ENCODE measurements around the gene NFIA.

Gene NFIA

GRCh38 chr1:61301824-61302657 is 219.7 kb downstream of the NFIA start:
- TF ChIP-seq USF1 (IDR thresholded peaks at IDR 0.05) (no peak), RAD21 (IDR thresholded peaks at IDR 0.05; ENCODE audit: low read depth) (no peak), TEAD4 (IDR thresholded peaks at IDR 0.05) (no peak), NFIC (IDR thresholded peaks at IDR 0.05) (no peak)

DNA sequence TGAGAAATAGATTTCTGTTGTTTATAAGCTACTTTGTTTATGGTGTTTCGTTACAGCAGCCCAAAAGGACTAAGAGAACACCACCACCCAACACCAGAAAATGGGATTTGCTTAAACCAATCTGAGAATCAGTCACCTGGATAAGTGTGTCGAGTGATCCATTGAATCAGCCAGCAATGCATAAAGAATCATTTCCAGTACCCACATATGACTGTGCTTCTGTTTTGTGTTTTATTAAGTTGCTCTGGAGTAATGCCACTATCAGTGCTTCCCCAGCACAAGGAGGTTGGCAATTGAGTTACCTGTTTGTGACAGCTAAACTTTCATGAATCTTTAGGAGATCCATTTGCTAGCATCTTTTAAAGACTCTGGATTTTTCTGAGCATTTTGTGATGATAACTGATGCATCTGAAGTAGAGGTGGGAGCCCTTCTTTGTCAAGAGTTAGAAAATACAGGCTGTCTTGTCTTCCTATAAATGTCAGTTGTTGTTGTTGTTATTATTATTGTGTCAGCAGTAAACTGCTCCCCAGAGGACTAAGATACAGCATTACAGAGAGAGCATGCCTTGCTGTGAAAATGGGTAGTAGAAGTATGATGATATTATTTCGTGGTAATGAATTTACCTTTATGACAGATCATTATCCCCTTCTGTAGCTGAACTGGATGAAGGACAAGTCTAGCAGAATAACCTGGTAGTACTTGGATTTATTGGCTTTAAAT is 225.2 kb downstream of the NFIA start:
- TF ChIP-seq TAF1 (IDR thresholded peaks at IDR 0.05; ENCODE audit: low read depth) (no peak), YY1 (IDR thresholded peaks at IDR 0.05; ENCODE audit: low read depth) (no peak), FOXM1 (IDR thresholded peaks at IDR 0.05; ENCODE audit: borderline replicate concordance, low read depth) (no peak), CEBPB (IDR thresholded peaks at IDR 0.05) (no peak), TEAD4 (IDR thresholded peaks at IDR 0.05) (no peak), USF1 (IDR thresholded peaks at IDR 0.05) (no peak), EGR1 (IDR thresholded peaks at IDR 0.05) (no peak), CREB1 (IDR thresholded peaks at IDR 0.05; ENCODE audit: low read depth) (no peak), EP300 (IDR thresholded peaks at IDR 0.05; ENCODE audit: borderline replicate concordance) (no peak), TCF12 (IDR thresholded peaks at IDR 0.05; ENCODE audit: low read depth) (no peak), NFIC (IDR thresholded peaks at IDR 0.05) (no peak), ZBTB7A (IDR thresholded peaks at IDR 0.05; ENCODE audit: low read depth) (no peak), RAD21 (IDR thresholded peaks at IDR 0.05; ENCODE audit: low read depth) (no peak)
- TF ChIP-seq, protein P1, sequence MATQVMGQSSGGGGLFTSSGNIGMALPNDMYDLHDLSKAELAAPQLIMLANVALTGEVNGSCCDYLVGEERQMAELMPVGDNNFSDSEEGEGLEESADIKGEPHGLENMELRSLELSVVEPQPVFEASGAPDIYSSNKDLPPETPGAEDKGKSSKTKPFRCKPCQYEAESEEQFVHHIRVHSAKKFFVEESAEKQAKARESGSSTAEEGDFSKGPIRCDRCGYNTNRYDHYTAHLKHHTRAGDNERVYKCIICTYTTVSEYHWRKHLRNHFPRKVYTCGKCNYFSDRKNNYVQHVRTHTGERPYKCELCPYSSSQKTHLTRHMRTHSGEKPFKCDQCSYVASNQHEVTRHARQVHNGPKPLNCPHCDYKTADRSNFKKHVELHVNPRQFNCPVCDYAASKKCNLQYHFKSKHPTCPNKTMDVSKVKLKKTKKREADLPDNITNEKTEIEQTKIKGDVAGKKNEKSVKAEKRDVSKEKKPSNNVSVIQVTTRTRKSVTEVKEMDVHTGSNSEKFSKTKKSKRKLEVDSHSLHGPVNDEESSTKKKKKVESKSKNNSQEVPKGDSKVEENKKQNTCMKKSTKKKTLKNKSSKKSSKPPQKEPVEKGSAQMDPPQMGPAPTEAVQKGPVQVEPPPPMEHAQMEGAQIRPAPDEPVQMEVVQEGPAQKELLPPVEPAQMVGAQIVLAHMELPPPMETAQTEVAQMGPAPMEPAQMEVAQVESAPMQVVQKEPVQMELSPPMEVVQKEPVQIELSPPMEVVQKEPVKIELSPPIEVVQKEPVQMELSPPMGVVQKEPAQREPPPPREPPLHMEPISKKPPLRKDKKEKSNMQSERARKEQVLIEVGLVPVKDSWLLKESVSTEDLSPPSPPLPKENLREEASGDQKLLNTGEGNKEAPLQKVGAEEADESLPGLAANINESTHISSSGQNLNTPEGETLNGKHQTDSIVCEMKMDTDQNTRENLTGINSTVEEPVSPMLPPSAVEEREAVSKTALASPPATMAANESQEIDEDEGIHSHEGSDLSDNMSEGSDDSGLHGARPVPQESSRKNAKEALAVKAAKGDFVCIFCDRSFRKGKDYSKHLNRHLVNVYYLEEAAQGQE (IDR thresholded peaks at IDR 0.05; ENCODE audit: low read depth), result no peak
- TF ChIP-seq, protein P2, sequence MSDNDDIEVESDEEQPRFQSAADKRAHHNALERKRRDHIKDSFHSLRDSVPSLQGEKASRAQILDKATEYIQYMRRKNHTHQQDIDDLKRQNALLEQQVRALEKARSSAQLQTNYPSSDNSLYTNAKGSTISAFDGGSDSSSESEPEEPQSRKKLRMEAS (IDR thresholded peaks at IDR 0.05), result no peak

DNA sequence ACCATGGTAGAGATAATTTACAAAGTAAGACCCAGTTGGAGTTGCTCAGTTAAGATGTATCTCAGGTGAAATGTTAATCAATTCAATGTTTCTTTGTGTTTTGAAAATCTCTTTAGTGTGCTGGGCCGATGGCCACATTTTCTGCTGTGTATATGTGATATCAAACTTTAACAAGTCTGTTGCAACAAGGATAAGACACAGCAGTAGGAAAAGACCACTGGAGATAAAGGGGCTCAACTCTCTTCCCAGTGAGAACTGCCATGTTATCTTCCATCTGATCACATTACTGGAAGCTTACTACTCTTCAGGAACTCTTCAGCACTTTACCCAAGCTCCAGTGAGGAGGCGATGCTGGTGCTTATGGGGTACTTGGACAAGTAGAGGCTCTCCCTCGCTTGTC is 227.7 kb downstream of the NFIA start:
- TF ChIP-seq CREB1 (IDR thresholded peaks at IDR 0.05; ENCODE audit: low read depth), result no peak
- no peak for TF ChIP-seq YY1 (IDR thresholded peaks at IDR 0.05; ENCODE audit: low read depth)
- TF ChIP-seq, protein P1 (IDR thresholded peaks at IDR 0.05; ENCODE audit: low read depth), result no peak
- no peak for TF ChIP-seq RAD21 (IDR thresholded peaks at IDR 0.05; ENCODE audit: low read depth)
- TF ChIP-seq NFIC (IDR thresholded peaks at IDR 0.05), result no peak
- no peak for TF ChIP-seq TAF1 (IDR thresholded peaks at IDR 0.05; ENCODE audit: low read depth)
- no peak for TF ChIP-seq EGR1 (IDR thresholded peaks at IDR 0.05)
- no peak for TF ChIP-seq USF1 (IDR thresholded peaks at IDR 0.05)
- TF ChIP-seq ZBTB7A (IDR thresholded peaks at IDR 0.05; ENCODE audit: low read depth), result no peak
- no peak for TF ChIP-seq CEBPB (IDR thresholded peaks at IDR 0.05)
- TF ChIP-seq TEAD4 (IDR thresholded peaks at IDR 0.05), result no peak
- no peak for TF ChIP-seq FOXM1 (IDR thresholded peaks at IDR 0.05; ENCODE audit: borderline replicate concordance, low read depth)
- TF ChIP-seq TCF12 (IDR thresholded peaks at IDR 0.05; ENCODE audit: low read depth), result no peak
- TF ChIP-seq EP300 (IDR thresholded peaks at IDR 0.05; ENCODE audit: borderline replicate concordance), result no peak
- TF ChIP-seq, protein P2 (IDR thresholded peaks at IDR 0.05), result no peak

- TF ChIP-seq TEAD4 (IDR thresholded peaks at IDR 0.05) (no peak), YY1 (IDR thresholded peaks at IDR 0.05; ENCODE audit: low read depth) (no peak), ZBTB7A (IDR thresholded peaks at IDR 0.05; ENCODE audit: low read depth) (no peak), EGR1 (IDR thresholded peaks at IDR 0.05) (no peak), TCF12 (IDR thresholded peaks at IDR 0.05; ENCODE audit: low read depth) (no peak), NFIC (IDR thresholded peaks at IDR 0.05) (no peak), FOXM1 (IDR thresholded peaks at IDR 0.05; ENCODE audit: borderline replicate concordance, low read depth) (no peak)
- TF ChIP-seq, protein P1 (IDR thresholded peaks at IDR 0.05; ENCODE audit: low read depth), result no peak
These were observed 228.2 kb downstream of the NFIA start for GRCh38 chr1:61310538-61310937.

All from Ishikawa (cell line).